Ishikawa (cell line): ENCODE data around the gene ESPL1.

Source experiments
- CEBPB ChIP-seq: IDR thresholded peaks from 2 replicates; pipeline ENCODE4 v1.6.1; 2012
- CREB1 ChIP-seq: IDR thresholded peaks from 2 replicates; pipeline ENCODE4 v1.6.1; 2012; ENCODE audit warnings: low read depth
- EGR1 ChIP-seq: IDR thresholded peaks from 2 replicates; pipeline ENCODE4 v1.6.1; 2012
- EP300 ChIP-seq: IDR thresholded peaks from 2 replicates; pipeline ENCODE4 v1.6.1; 2012; ENCODE audit warnings: borderline replicate concordance
- FOXM1 ChIP-seq: IDR thresholded peaks from 2 replicates; pipeline ENCODE4 v1.6.1; 2012; ENCODE audit warnings: low read depth, borderline replicate concordance
- MAX ChIP-seq: IDR thresholded peaks from 2 replicates; pipeline ENCODE4 v1.6.1; 2012
- NFIC ChIP-seq: IDR thresholded peaks from 2 replicates; pipeline ENCODE4 v1.6.1; 2012
- RAD21 ChIP-seq: IDR thresholded peaks from 2 replicates; pipeline ENCODE4 v1.6.1; 2012; ENCODE audit warnings: low read depth
- TAF1 ChIP-seq: IDR thresholded peaks from 2 replicates; pipeline ENCODE4 v1.6.1; 2012; ENCODE audit warnings: low read depth, mild to moderate bottlenecking
- TCF12 ChIP-seq: IDR thresholded peaks from 2 replicates; pipeline ENCODE4 v1.6.1; 2012; ENCODE audit warnings: low read depth
- TEAD4 ChIP-seq: IDR thresholded peaks from 2 replicates; pipeline ENCODE4 v1.6.1; 2012
- USF1 ChIP-seq: IDR thresholded peaks from 2 replicates; pipeline ENCODE4 v1.6.1; 2012
- YY1 ChIP-seq: IDR thresholded peaks from 2 replicates; pipeline ENCODE4 v1.6.1; 2012; ENCODE audit warnings: low read depth
- ZBTB7A ChIP-seq: IDR thresholded peaks from 2 replicates; pipeline ENCODE4 v1.6.1; 2012; ENCODE audit warnings: low read depth
- TF ChIP-seq, protein P1 (sequence below): IDR thresholded peaks from 2 replicates; pipeline ENCODE4 v1.6.1; 2012; ENCODE audit warnings: low read depth, mild to moderate bottlenecking

The ESPL1 gene

GRCh38 chr12:53332744-53333143 is 64.6 kb downstream of the ESPL1 start:
- no peak for TF ChIP-seq USF1
- TF ChIP-seq, protein P1, sequence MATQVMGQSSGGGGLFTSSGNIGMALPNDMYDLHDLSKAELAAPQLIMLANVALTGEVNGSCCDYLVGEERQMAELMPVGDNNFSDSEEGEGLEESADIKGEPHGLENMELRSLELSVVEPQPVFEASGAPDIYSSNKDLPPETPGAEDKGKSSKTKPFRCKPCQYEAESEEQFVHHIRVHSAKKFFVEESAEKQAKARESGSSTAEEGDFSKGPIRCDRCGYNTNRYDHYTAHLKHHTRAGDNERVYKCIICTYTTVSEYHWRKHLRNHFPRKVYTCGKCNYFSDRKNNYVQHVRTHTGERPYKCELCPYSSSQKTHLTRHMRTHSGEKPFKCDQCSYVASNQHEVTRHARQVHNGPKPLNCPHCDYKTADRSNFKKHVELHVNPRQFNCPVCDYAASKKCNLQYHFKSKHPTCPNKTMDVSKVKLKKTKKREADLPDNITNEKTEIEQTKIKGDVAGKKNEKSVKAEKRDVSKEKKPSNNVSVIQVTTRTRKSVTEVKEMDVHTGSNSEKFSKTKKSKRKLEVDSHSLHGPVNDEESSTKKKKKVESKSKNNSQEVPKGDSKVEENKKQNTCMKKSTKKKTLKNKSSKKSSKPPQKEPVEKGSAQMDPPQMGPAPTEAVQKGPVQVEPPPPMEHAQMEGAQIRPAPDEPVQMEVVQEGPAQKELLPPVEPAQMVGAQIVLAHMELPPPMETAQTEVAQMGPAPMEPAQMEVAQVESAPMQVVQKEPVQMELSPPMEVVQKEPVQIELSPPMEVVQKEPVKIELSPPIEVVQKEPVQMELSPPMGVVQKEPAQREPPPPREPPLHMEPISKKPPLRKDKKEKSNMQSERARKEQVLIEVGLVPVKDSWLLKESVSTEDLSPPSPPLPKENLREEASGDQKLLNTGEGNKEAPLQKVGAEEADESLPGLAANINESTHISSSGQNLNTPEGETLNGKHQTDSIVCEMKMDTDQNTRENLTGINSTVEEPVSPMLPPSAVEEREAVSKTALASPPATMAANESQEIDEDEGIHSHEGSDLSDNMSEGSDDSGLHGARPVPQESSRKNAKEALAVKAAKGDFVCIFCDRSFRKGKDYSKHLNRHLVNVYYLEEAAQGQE, result no peak
- TF ChIP-seq NFIC, result no peak
- TF ChIP-seq YY1, result no peak
- no peak for TF ChIP-seq RAD21
- TF ChIP-seq ZBTB7A, result no peak
- TF ChIP-seq TEAD4, result no peak
- TF ChIP-seq CREB1, result no peak
- no peak for TF ChIP-seq EP300
- TF ChIP-seq EGR1, result no peak
- no peak for TF ChIP-seq FOXM1
- no peak for TF ChIP-seq TCF12
- no peak for TF ChIP-seq TAF1
- no peak for TF ChIP-seq CEBPB
- no peak for TF ChIP-seq MAX

GRCh38 chr12:53333289-53333688 is 65.2 kb downstream of the ESPL1 start:
- no peak for TF ChIP-seq NFIC
- TF ChIP-seq, protein P1, result no peak
- TF ChIP-seq EGR1, result no peak
- TF ChIP-seq TAF1, result no peak
- no peak for TF ChIP-seq CREB1

GRCh38 chr12:53333845-53334244 is 65.7 kb downstream of the ESPL1 start:
- TF ChIP-seq USF1, result no peak
- no peak for TF ChIP-seq FOXM1
- TF ChIP-seq TAF1, result no peak
- TF ChIP-seq ZBTB7A, result no peak
- TF ChIP-seq, protein P1, result no peak
- no peak for TF ChIP-seq TEAD4
- no peak for TF ChIP-seq TCF12
- no peak for TF ChIP-seq EP300
- no peak for TF ChIP-seq MAX
- no peak for TF ChIP-seq CEBPB
- no peak for TF ChIP-seq YY1
- no peak for TF ChIP-seq EGR1

DNA sequence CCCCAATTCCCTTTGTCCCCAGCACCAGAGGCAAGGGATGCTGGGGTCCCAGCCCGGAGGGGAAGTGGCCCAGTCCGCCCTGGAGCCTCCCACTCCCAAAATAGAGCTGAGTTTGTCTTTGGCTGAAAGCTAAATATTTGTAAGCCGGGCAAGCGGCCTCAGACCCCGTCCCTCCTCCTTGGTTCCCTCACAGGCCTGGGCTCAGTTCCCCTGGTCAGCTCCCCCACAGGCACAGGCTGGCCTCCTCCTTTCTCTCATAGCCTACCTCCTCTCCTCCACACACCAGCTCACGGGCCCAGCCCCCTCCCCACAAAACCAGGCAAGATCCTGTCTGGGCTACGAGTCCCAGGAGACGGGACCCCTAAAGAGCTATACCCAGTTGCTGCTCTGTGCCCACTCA is 66.7 kb downstream of the ESPL1 start:
- TF ChIP-seq FOXM1 (no peak), CEBPB (no peak), ZBTB7A (no peak), EP300 (no peak), TCF12 (no peak), TAF1 (no peak), TEAD4 (no peak), USF1 (no peak), RAD21 (no peak), MAX (no peak), EGR1 (no peak), YY1 (no peak), NFIC (no peak)
- TF ChIP-seq, protein P1, result no peak
